GM12873 (cell line): Measurements from ENCODE around the gene TNFRSF18.

Experiments
- TF ChIP-seq, protein P1 (sequence below): IDR thresholded peaks from 2 replicates; pipeline ENCODE4 v1.5.1; 2012; ENCODE audit warnings: low read depth, mild to moderate bottlenecking, moderate library complexity, low read length, control low read depth; ENCODE audit not compliant: insufficient read depth; ENCODE audit errors: missing control alignments

TNFRSF18 gene

DNA sequence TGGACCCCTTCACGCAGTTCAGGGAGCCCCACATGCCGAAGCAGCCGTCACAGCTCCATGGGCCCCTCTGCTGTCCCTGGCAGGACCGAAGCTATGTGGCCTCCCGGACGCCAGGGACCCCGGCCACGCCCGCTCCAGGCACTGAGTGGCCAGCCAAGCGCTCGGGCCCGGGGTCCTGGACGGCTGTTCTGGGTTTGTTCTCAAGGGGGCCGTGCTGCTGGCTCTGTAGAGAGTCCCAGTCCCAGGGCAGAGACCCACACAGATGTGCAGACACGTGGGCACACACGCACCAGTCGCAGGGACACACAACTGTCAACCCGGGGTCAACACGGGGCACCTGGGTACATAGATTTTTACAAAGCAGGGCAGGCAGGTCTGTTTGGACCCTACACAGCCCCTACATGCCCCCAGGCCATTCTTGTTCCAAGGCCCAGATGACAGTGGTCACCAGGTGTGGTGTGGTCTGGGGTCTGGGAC lies 32.3 kb upstream of the TNFRSF18 start:
- TF ChIP-seq, protein P1, sequence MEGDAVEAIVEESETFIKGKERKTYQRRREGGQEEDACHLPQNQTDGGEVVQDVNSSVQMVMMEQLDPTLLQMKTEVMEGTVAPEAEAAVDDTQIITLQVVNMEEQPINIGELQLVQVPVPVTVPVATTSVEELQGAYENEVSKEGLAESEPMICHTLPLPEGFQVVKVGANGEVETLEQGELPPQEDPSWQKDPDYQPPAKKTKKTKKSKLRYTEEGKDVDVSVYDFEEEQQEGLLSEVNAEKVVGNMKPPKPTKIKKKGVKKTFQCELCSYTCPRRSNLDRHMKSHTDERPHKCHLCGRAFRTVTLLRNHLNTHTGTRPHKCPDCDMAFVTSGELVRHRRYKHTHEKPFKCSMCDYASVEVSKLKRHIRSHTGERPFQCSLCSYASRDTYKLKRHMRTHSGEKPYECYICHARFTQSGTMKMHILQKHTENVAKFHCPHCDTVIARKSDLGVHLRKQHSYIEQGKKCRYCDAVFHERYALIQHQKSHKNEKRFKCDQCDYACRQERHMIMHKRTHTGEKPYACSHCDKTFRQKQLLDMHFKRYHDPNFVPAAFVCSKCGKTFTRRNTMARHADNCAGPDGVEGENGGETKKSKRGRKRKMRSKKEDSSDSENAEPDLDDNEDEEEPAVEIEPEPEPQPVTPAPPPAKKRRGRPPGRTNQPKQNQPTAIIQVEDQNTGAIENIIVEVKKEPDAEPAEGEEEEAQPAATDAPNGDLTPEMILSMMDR: no peak

DNA sequence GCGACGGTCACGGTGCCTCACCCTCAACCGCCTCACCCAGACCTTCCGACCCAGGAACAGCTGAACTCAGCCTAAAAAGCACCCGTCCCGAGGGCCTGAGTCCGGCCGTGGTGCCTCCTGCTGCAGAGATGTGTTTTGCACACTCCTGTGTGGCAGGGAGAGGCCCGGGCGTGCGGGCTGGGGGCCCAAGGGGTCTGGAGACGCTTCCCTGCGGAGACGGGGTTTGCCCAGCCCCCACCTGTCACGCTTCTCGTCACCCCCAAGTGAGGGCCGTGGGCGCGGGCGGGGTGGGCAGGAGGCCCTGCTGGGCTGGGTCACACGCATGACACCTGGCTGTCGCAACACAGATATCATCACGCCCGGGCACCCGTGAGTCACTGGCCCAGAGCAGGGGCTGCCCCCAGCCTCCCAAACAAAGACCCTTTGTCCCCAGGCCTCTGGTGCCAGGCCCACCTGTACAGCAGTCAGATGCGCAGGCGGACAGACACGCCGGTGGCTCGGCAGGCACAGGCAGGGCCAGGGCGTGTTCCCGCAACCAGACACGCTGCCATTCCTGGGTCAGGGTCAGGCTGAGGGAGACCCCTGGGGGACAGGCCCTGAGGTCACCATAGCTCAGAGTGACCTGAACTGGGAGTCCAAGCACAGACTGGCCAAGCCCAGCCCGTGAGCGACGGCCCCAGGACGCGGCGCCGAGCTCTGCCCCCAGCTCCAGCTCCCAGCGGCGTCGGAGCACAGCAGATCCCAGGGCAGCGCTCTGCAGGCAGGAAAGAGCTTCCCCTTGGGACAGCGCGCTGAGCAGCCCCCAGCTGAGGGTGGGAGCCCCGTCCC lies 31.7 kb upstream of the TNFRSF18 start:
- TF ChIP-seq, protein P1: no peak

- TF ChIP-seq, protein P1: no peak
Observed at GRCh38 chr1:1236945-1237873, 30.8 kb upstream of the TNFRSF18 start.

- TF ChIP-seq, protein P1: no peak
Observed at GRCh38 chr1:1236176-1236763, 29.9 kb upstream of the TNFRSF18 start.

DNA sequence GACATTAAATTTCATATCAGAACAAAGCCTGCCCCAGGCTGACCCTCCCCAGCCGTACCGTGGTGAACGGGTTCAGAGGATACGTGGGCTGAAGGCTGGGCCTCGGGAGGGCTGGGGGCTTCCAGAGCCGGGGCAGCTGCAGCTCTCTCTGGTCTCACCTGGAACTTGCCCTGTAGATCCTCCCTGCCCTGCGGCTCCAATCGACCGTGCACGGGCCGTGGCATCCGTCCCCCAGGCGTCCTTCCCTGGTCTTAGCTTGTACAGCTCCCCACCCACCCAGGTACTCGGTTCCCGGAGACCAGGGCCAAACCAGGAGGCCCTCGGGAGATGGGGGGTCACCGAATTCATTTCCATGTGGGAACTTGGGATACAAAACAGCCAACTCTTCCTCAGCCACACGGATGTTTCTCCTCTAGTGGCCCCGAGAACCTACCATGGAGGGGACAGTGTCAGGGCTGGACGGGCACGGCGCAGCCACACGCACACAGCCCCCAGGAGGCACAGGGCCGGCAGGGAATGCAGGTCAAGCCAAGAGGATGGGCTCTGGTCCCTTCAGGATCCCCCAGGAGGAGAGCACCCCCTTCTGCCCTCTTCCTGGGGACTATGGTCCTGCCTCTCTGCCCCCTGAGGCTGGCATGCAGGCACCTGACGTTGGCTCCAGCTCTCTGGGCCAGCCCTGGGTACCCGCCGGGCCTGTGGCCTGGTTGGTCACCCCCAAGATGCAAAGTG lies 28.8 kb upstream of the TNFRSF18 start:
- TF ChIP-seq, protein P1: no peak

GRCh38 chr1:1234180-1234808 lies 27.9 kb upstream of the TNFRSF18 start:
- TF ChIP-seq, protein P1: no peak
